ENCODE measurements around the gene KLHL1.

KLHL1 gene

DNA sequence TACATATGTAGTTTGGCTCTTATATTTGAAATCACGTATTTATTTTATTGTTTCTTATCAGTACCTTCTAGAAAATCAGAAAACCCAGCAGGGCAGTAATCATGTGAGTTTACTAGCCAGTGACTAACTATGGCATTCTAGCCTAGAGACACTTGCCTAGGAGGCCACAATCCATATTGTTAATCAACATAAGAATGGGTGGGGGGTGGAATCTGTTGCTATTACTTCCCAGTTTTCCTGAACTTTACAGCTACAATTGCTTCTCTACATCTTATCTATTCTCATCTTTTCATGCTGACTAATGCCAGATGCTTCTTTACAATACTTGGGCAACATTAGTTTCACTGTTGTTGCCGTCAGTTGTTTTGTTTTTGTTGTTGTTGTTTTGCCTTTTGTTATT is 19.3 kb downstream of the KLHL1 start:
- Histone ChIP-seq H3K9me3 (ENCODE audit: control insufficient read depth, insufficient read depth, low read depth, low read length) (no peaks in the 10 kb centered on the region), H3K9ac (ENCODE audit: low read length) (no peak overlapping the region), H3K27ac (ENCODE audit: low read depth, low read length) (no peak overlapping the region)

GRCh38 chr13:70087247-70087646 is 21.0 kb downstream of the KLHL1 start:
- Histone ChIP-seq H3K27ac (ENCODE audit: low read depth, low read length) (no peak overlapping the region), H3K36me3 (ENCODE audit: control insufficient read depth, insufficient read depth, low read length) (no peaks in the 10 kb centered on the region), H3K9me3 (ENCODE audit: control insufficient read depth, insufficient read depth, low read depth, low read length) (no peaks in the 10 kb centered on the region), H3K4me3 (ENCODE audit: low read depth, low read length) (no peak overlapping the region), H3K27me3 (ENCODE audit: control insufficient read depth, insufficient read depth, low read length) (no peaks in the 10 kb centered on the region), H3K4me1 (ENCODE audit: control insufficient read depth, insufficient read depth, low read length) (0 out of 2 replicates have a peak, but pooled peaks cover 3% of the 10 kb centered on the region), H3K9ac (ENCODE audit: low read length) (no peak overlapping the region)

More for the DNA sequence above, 19.3 kb downstream of the KLHL1 start:
- Histone ChIP-seq H3K27me3 (ENCODE audit: control insufficient read depth, insufficient read depth, low read length) (no peaks in the 10 kb centered on the region), H3K4me3 (ENCODE audit: low read depth, low read length) (no peak overlapping the region), H3K36me3 (ENCODE audit: control insufficient read depth, insufficient read depth, low read length) (no peaks in the 10 kb centered on the region), H3K4me1 (ENCODE audit: control insufficient read depth, insufficient read depth, low read length) (0 out of 2 replicates have a peak, but pooled peaks cover 3% of the 10 kb centered on the region)

DNA sequence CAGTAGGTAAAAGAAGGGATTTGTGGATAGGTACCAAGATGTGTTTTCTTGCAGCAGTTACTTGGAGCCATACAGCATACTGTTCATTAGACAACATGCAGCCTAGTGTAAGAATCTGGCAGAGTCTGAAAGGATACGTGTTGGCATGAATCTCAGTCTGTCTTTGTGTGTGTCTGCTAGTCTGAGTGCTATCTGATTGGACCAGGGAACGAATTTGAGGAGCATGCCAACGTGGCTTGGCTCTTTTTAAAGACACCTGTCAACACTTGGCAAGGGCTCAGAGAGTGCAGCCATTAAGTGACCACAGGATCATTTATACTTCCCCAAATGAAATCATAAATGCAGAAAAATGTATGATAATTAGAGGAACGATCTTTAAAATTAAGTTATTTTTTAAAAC is 28.2 kb downstream of the KLHL1 start:
- H3K4me3 ChIP-seq (ENCODE audit: low read depth, low read length) = no peak overlapping the region

GRCh38 chr13:70054572-70054971 is 53.7 kb downstream of the KLHL1 start:
- H3K27ac ChIP-seq (ENCODE audit: low read depth, low read length) = no peak overlapping the region
- no peaks in the 10 kb centered on the region for H3K36me3 ChIP-seq (ENCODE audit: control insufficient read depth, insufficient read depth, low read length)
- no peak overlapping the region for H3K9ac ChIP-seq (ENCODE audit: low read length)
- H3K27me3 ChIP-seq (ENCODE audit: control insufficient read depth, insufficient read depth, low read length) = no peaks in the 10 kb centered on the region
- H3K4me1 ChIP-seq (ENCODE audit: control insufficient read depth, insufficient read depth, low read length) = no peaks in the 10 kb centered on the region
- no peak overlapping the region for H3K4me3 ChIP-seq (ENCODE audit: low read depth, low read length)
- H3K9me3 ChIP-seq (ENCODE audit: control insufficient read depth, insufficient read depth, low read depth, low read length) = no peaks in the 10 kb centered on the region

More for the DNA sequence above, 28.2 kb downstream of the KLHL1 start:
- Histone ChIP-seq H3K4me1 (ENCODE audit: control insufficient read depth, insufficient read depth, low read length) (no peaks in the 10 kb centered on the region), H3K27me3 (ENCODE audit: control insufficient read depth, insufficient read depth, low read length) (no peaks in the 10 kb centered on the region), H3K36me3 (ENCODE audit: control insufficient read depth, insufficient read depth, low read length) (no peaks in the 10 kb centered on the region), H3K9ac (ENCODE audit: low read length) (no peak overlapping the region), H3K9me3 (ENCODE audit: control insufficient read depth, insufficient read depth, low read depth, low read length) (no peaks in the 10 kb centered on the region), H3K27ac (ENCODE audit: low read depth, low read length) (no peak overlapping the region)

- H3K4me1 ChIP-seq (ENCODE audit: control insufficient read depth, insufficient read depth, low read length) = no peaks in the 10 kb centered on the region
- no peaks in the 10 kb centered on the region for H3K27me3 ChIP-seq (ENCODE audit: control insufficient read depth, insufficient read depth, low read length)
- no peak overlapping the region for H3K27ac ChIP-seq (ENCODE audit: low read depth, low read length)
- no peaks in the 10 kb centered on the region for H3K36me3 ChIP-seq (ENCODE audit: control insufficient read depth, insufficient read depth, low read length)
- no peaks in the 10 kb centered on the region for H3K9me3 ChIP-seq (ENCODE audit: control insufficient read depth, insufficient read depth, low read depth, low read length)
- H3K9ac ChIP-seq (ENCODE audit: low read length) = no peak overlapping the region
- H3K4me3 ChIP-seq (ENCODE audit: low read depth, low read length) = no peak overlapping the region
Measured at GRCh38 chr13:70051531-70051930, 56.7 kb downstream of the KLHL1 start.

DNA sequence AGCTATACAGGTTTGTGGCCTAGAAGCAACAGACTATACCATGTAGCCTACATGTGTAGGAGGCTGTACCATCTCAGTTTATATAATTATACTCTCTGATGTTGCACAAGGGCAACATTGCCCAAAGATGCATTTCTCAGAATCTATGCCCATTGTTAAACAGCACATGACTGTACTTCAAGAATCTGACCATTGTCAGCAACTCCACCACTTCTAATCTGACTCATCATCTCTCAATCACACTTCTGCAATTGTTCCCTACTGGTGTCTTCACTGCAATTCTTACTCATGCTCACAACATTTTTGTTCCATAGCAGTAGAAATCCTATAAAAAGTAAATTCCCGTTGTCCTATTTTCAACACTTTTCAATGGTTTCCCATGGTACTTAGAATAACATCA is 64.6 kb downstream of the KLHL1 start:
- Histone ChIP-seq H3K9me3 (ENCODE audit: control insufficient read depth, insufficient read depth, low read depth, low read length) (no peaks in the 10 kb centered on the region), H3K4me3 (ENCODE audit: low read depth, low read length) (no peak overlapping the region), H3K9ac (ENCODE audit: low read length) (no peak overlapping the region), H3K4me1 (ENCODE audit: control insufficient read depth, insufficient read depth, low read length) (no peaks in the 10 kb centered on the region), H3K27ac (ENCODE audit: low read depth, low read length) (no peak overlapping the region), H3K36me3 (ENCODE audit: control insufficient read depth, insufficient read depth, low read length) (no peaks in the 10 kb centered on the region), H3K27me3 (ENCODE audit: control insufficient read depth, insufficient read depth, low read length) (no peaks in the 10 kb centered on the region)

DNA sequence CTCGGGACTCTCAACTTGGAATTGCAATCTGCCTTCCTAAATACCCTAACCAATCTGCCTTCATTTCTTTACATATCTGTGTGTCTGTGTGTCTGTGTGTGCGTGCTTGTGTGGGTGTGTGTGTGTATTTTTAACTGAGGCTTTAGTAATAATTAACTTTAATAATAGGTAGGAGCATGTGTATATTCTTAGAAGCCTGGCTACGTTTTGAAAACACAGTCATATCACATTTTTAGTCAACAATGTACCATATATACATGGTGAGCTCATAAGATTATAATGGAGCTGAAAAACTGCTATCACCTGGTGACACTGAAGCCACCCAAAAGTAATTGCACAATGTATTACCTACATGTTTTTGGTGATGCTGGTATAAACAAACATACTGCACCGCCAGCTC is 66.1 kb downstream of the KLHL1 start:
- H3K9ac ChIP-seq (ENCODE audit: low read length) = no peak overlapping the region
- H3K27me3 ChIP-seq (ENCODE audit: control insufficient read depth, insufficient read depth, low read length) = no peaks in the 10 kb centered on the region
- no peaks in the 10 kb centered on the region for H3K9me3 ChIP-seq (ENCODE audit: control insufficient read depth, insufficient read depth, low read depth, low read length)
- no peak overlapping the region for H3K27ac ChIP-seq (ENCODE audit: low read depth, low read length)
- H3K4me1 ChIP-seq (ENCODE audit: control insufficient read depth, insufficient read depth, low read length) = no peaks in the 10 kb centered on the region
- no peaks in the 10 kb centered on the region for H3K36me3 ChIP-seq (ENCODE audit: control insufficient read depth, insufficient read depth, low read length)
- H3K4me3 ChIP-seq (ENCODE audit: low read depth, low read length) = no peak overlapping the region

DNA sequence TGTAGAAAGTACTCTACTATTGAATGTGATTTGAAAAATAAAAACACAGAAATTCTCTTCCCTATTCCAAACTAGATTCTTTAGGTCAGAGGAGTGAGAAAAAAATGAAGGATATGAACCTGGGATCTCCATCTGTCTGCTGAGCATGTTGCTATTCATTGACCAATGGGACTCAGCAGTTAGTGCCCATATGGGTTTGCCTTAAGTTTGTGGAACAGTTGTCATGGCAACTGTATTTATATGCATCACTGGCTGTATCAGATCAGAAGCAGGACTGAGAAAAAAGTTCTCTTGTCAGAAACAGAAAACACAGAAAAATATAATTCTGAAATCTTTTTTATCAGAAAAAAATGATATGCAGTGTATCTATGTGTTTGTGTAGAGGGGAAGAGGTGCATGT is 74.0 kb downstream of the KLHL1 start:
- Histone ChIP-seq H3K27me3 (ENCODE audit: control insufficient read depth, insufficient read depth, low read length) (no peaks in the 10 kb centered on the region), H3K4me3 (ENCODE audit: low read depth, low read length) (no peak overlapping the region), H3K36me3 (ENCODE audit: control insufficient read depth, insufficient read depth, low read length) (no peaks in the 10 kb centered on the region), H3K9ac (ENCODE audit: low read length) (no peak overlapping the region), H3K9me3 (ENCODE audit: control insufficient read depth, insufficient read depth, low read depth, low read length) (no peaks in the 10 kb centered on the region), H3K4me1 (ENCODE audit: control insufficient read depth, insufficient read depth, low read length) (no peaks in the 10 kb centered on the region), H3K27ac (ENCODE audit: low read depth, low read length) (no peak overlapping the region)

GRCh38 chr13:70027551-70027950 is 80.7 kb downstream of the KLHL1 start:
- H3K4me1 ChIP-seq (ENCODE audit: control insufficient read depth, insufficient read depth, low read length) = no peaks in the 10 kb centered on the region
- no peak overlapping the region for H3K9ac ChIP-seq (ENCODE audit: low read length)
- H3K9me3 ChIP-seq (ENCODE audit: control insufficient read depth, insufficient read depth, low read depth, low read length) = no peaks in the 10 kb centered on the region

GRCh38 chr13:70023516-70023915 is 84.7 kb downstream of the KLHL1 start:
- H3K36me3 ChIP-seq (ENCODE audit: control insufficient read depth, insufficient read depth, low read length) = no peaks in the 10 kb centered on the region
- no peaks in the 10 kb centered on the region for H3K9me3 ChIP-seq (ENCODE audit: control insufficient read depth, insufficient read depth, low read depth, low read length)
- no peaks in the 10 kb centered on the region for H3K27me3 ChIP-seq (ENCODE audit: control insufficient read depth, insufficient read depth, low read length)
- no peak overlapping the region for H3K9ac ChIP-seq (ENCODE audit: low read length)
- no peaks in the 10 kb centered on the region for H3K4me1 ChIP-seq (ENCODE audit: control insufficient read depth, insufficient read depth, low read length)
- H3K27ac ChIP-seq (ENCODE audit: low read depth, low read length) = no peak overlapping the region
- H3K4me3 ChIP-seq (ENCODE audit: low read depth, low read length) = no peak overlapping the region

More at GRCh38 chr13:70027551-70027950, 80.7 kb downstream of the KLHL1 start:
- Histone ChIP-seq H3K36me3 (ENCODE audit: control insufficient read depth, insufficient read depth, low read length) (no peaks in the 10 kb centered on the region), H3K4me3 (ENCODE audit: low read depth, low read length) (no peak overlapping the region), H3K27me3 (ENCODE audit: control insufficient read depth, insufficient read depth, low read length) (no peaks in the 10 kb centered on the region), H3K27ac (ENCODE audit: low read depth, low read length) (no peak overlapping the region)

DNA sequence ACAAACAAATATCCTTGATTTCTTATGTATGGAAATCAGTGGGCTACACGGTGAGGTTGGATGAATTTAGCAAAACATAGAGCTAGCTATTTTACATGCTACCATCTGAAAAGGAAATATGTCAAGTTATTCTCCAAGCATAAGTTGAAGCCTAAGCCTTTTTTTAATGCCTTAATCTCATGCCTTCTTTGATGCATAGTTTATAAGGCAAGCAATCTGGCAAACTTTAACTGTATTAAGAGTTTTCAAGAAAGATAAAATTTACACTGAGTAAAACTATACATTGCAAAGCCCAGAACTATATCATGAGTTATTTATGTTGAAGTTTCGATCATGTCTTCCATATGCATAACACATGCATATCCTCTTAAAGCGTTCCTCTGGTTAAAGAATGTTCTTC is 85.6 kb downstream of the KLHL1 start:
- Histone ChIP-seq H3K4me1 (ENCODE audit: control insufficient read depth, insufficient read depth, low read length) (no peaks in the 10 kb centered on the region), H3K9me3 (ENCODE audit: control insufficient read depth, insufficient read depth, low read depth, low read length) (no peaks in the 10 kb centered on the region), H3K27ac (ENCODE audit: low read depth, low read length) (no peak overlapping the region), H3K27me3 (ENCODE audit: control insufficient read depth, insufficient read depth, low read length) (no peaks in the 10 kb centered on the region), H3K9ac (ENCODE audit: low read length) (no peak overlapping the region), H3K36me3 (ENCODE audit: control insufficient read depth, insufficient read depth, low read length) (no peaks in the 10 kb centered on the region), H3K4me3 (ENCODE audit: low read depth, low read length) (no peak overlapping the region)

- Histone ChIP-seq H3K9me3 (ENCODE audit: control insufficient read depth, insufficient read depth, low read depth, low read length) (no peaks in the 10 kb centered on the region), H3K4me3 (ENCODE audit: low read depth, low read length) (no peak overlapping the region), H3K36me3 (ENCODE audit: control insufficient read depth, insufficient read depth, low read length) (no peaks in the 10 kb centered on the region), H3K9ac (ENCODE audit: low read length) (no peak overlapping the region), H3K4me1 (ENCODE audit: control insufficient read depth, insufficient read depth, low read length) (no peaks in the 10 kb centered on the region), H3K27ac (ENCODE audit: low read depth, low read length) (no peak overlapping the region), H3K27me3 (ENCODE audit: control insufficient read depth, insufficient read depth, low read length) (no peaks in the 10 kb centered on the region)
Measured at GRCh38 chr13:70016116-70016515, 92.1 kb downstream of the KLHL1 start.
